Stimulated activated CD4-positive, alpha-beta T cell treated with anti-CD3 and anti-CD28 coated beads, Interleukin-4, amount 100 ng/mL, for 4 hours (primary cell): ENCODE measurements around the gene METRN.
A peak's percentile ranks its signal among the peaks of the same experiment; 100 is the strongest.

Source experiments
- DNase-seq, 2 experiments: peaks; one replicate each; pipeline ENCODE4 v3.0.0-alpha.2; 2020

Gene METRN

GRCh38 chr16:714558-715476 is at the start of gene METRN:
Gene METRN, plus strand, starts transcription at chr16:715118. Its CDS starts 172 bp downstream, at chr16:715290.
- DNase-seq = peak; percentile 82 to 95

GRCh38 chr16:666572-666971 is 48.3 kb upstream of the METRN start:
- DNase-seq = no peak

GRCh38 chr16:667113-667779 is 47.7 kb upstream of the METRN start:
- no peak for DNase-seq

- DNase-seq = peak; percentile 88 to 95
These were observed 47.0 kb upstream of the METRN start, which contains the start of gene RHOT2 for GRCh38 chr16:667780-668518. Gene RHOT2, plus strand, starts transcription at chr16:668132. Its CDS starts 68 bp downstream, at chr16:668200.

- no peak for DNase-seq
These were observed 46.3 kb upstream of the METRN start for GRCh38 chr16:668519-669171.

DNA sequence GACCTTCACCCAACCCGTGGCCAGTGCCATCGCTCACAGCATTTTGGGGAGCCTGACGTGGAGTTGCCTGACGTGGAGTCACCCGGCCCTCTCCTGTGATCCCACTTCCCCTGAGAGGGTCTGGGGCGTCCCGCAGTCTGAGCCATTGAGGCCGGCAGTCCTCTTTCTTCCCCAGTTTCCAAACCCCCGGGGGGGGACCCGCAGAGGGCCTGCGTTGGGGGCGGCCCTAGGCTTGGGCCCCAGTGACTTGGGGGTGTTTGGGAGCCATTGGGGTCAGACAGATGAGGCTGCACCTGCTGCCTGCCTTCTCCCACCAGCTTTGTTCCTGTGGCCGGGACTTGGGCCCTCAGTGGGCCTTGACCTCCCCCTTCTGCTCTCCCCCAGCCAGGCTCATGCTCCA is 45.3 kb upstream of the METRN start:
- no peak for DNase-seq

- no peak for DNase-seq
These were observed 44.2 kb upstream of the METRN start for GRCh38 chr16:670485-671352.

DNA sequence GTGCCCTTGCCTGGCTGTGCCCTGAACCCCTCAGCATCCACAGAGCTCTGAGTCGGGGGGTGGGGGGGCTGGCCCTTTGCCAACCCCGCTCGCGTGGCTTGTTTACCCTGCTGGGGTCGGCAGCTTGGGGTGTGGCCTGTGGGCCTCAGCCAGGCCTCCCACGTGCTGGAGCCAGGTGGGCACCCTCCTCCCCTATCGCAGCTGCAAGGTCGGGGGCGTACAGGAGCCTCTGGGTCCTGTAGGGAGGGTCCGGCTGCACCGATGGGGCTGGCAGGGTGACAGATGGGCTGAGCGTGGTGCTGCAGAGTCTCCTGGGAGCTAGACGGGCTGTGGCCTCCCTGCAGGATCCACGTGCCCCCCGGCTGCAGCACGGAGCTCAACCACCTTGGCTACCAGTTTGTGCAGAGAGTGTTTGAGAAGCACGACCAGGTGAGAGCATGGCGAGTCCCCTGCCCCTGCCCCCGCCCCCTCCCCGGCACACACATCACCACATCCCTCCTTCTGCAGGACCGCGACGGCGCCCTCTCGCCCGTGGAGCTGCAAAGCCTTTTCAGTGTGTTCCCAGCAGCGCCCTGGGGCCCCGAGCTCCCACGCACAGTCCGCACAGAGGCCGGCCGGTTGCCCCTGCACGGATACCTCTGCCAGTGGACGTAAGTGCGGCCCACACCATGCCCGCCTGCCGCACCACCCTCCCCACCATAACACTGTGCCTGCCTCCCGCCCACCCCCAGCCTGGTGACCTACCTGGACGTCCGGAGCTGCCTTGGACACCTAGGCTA is 43.4 kb upstream of the METRN start:
- DNase-seq = no peak

DNA sequence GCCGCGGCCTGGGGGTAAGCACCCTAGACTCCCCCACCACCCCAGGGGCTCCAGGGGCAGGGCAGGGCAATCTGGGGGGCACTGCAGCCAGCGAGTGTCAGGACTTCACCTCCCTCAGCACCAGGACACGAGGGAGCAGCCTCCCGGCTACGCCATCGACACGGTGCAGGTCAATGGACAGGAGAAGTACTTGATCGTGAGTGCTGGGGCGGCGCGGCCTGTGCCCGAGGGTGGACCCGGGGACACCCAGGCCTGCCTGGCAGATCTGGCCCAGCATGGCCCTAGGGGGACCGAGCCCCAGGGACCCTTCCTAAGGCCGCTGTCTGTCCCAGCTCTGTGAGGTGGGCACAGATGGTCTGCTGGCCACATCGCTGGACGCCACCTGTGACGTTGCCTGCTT is 42.5 kb upstream of the METRN start:
- DNase-seq = no peak

DNA sequence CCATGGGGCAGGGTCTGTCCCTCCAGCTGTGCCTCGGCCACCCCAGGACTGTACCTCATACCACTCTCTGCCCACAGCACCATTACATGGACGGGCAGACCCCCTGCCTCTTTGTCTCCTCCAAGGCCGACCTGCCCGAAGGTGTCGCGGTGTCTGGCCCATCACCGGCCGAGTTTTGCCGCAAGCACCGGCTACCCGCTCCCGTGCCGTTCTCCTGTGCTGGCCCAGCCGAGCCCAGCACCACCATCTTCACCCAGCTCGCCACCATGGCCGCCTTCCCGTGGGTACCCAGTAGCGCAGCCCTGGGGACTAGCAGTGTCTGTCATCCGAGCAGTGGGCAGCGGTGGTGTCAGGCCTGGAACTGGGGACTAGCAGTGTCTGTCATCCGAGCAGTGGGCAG is 42.1 kb upstream of the METRN start:
- no peak for DNase-seq

DNA sequence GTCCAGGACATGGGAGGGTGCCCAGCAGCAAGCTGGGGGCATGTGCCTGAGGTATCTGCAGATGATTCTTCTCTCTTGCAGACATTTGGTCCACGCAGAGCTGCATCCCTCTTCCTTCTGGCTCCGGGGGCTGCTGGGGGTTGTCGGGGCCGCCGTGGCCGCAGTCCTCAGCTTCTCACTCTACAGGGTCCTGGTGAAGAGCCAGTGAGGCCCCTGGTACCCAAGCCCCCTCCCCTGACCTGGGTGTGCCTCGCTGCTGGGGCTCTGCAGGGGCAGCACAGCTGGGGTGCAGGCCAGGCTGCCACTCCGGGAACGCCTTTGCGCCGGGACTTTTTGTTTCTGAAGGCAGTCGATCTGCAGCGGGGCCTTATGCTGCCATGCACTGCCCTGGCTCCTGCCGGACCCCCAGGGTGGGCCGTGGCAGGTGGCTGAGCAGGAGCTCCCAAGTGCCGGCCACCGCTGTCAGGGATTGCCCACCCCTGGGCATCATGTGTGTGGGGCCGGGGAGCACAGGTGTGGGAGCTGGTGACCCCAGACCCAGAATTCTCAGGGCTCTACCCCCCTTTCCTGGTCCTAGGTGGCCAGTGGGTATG is 41.4 kb upstream of the METRN start:
- DNase-seq = no peak

- DNase-seq = no peak
These were observed 40.6 kb upstream of the METRN start for GRCh38 chr16:674214-674881.

DNA sequence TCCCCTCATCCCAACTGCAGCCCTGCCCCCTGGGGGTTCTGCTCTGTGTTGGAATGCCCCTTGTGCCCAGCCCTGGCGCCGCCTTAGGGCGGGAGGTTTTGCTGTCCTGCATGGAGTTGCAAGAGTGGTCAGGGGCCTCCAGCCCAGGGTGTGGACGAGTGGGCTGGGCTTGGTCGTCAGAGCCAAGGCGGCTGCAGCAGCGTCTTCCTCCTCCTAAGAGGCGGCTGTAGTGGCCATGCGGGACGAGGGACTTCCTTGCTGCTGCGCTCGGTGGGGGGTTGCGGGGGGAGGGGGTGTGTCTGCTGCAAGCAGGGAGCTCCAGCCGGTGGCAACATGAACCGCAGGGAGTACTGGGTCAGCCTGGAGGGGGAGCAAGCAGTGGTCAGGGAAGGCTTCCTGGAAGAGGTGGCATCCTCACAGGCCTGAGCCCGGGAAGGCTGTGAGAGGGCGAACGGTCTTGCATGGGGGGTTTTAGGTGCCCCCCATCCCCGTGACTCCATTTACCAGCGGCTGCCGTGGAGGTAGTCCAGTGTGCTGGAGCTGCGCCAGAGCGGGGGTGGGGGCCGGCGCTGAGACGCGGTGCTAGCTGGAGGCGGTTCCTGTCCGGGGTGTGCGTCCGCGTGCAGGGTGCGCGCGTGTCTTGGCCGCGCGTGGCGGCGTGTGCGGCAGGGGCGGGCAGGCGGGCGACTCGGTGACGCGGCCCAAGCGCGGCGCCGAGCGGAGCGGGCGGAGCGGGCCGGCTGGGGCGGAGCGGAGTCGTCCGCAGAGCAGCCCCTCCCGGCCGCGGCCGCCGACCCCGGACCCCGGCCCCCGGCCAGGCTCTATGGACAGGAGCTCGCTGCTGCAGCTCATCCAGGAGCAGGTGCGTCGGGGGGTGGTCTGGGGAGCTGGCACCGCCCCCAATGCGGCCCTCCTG is 39.7 kb upstream of the METRN start, which contains the start of gene RHBDL1:
TSS of gene RHBDL1 (plus strand) at position 704 of the 916 bp plus-strand sequence. CDS start at position 824, 120 bp downstream.
- no peak for DNase-seq

DNA sequence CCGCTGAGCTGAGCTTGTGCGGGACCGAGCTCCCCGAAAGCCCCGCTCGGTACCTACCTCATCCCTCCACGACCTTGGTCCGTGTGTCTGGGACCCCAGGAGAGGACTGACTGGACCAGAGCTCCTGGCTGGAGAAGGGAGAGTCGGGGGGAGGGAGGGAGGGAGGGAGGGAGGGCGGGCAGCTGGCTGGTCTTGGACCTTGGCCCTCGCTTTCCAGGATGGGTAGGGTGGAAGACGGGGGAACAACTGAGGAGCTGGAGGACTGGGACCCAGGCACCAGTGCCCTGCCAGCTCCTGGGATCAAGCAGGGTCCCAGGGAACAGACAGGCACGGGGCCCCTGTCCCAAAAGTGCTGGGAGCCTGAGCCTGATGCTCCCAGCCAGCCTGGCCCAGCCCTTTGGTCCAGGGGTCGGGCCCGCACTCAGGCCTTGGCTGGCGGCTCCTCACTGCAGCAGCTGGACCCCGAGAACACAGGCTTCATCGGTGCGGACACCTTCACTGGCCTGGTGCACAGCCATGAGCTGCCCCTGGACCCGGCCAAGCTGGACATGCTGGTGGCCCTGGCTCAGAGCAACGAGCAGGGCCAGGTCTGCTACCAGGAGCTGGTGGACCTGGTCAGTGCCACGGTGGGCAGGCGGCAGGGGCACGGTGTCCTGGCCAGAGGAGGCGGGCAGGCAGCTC is 38.9 kb upstream of the METRN start:
- DNase-seq = no peak

GRCh38 chr16:676565-676902 is 38.4 kb upstream of the METRN start:
- no peak for DNase-seq

- DNase-seq = peak in 1 of 2 experiments; percentile 20
These were observed 38.0 kb upstream of the METRN start for GRCh38 chr16:676913-677312.

DNA sequence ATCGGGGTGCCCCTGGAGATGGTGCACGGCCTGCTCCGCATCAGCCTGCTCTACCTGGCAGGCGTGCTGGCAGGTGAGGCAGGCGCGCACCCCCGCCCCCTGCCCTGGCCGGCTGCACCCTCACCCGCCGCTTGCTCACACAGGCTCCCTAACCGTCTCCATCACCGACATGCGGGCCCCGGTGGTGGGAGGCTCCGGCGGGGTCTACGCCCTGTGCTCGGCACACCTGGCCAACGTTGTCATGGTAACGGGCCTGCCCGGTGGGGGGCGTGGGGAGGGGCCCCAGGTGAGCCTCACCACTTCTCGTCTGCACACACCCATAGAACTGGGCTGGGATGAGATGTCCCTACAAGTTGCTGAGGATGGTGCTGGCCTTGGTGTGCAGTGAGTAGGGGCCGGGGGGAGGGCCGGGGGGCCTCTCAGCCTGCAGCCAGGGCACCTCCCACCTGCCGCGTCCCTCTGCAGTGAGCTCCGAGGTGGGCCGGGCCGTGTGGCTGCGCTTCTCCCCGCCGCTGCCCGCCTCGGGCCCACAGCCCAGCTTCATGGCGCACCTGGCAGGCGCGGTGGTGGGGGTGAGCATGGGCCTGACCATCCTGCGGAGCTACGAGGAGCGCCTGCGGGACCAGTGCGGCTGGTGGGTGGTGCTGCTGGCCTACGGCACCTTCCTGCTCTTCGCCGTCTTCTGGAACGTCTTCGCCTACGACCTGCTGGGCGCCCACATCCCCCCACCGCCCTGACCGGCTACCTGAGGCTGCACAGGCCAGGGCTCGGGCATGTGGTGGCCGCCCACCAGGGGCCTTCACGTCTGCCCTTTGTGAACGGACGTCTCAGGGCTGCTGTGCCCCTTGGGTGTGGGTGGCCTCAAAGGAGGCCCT is 37.4 kb upstream of the METRN start:
- no peak for DNase-seq
